Stimulated activated CD4-positive, alpha-beta T cell treated with anti-CD3 and anti-CD28 coated beads, TNF-alpha, amount 100 ng/mL, for 48 hours (primary cell): ENCODE data around the gene UCHL1.
"Not testable (repeated sequence)": the region's sequence is repeated elsewhere in the genome, so short reads cannot be mapped to it uniquely, and the experiment has no call there.

Source experiments
- DNase-seq, 3 donors: peaks; one replicate each; pipeline ENCODE4 v3.0.0-alpha.2; 2020; ENCODE audit warnings: low read depth in 3 of 3

Gene UCHL1

DNA sequence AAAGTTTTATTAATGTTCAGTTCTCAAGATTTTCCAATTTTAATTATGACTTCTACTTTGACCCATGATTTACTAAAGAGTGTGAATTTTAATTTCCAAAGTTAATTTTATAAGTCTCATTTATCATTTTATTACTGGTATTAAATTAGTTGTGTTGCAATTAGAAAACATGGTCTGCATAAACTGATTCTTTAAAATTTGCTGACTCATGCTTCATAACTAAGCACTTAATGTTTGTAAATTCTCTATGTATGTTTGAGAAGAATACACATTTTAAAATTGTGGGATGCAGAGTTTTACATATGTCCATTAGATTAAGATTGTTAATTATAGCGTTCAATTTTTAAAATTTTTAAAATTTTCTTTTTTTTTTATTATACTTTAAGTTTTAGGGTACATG lies 20.2 kb upstream of the UCHL1 start:
- no peak for DNase-seq

- no peak for DNase-seq
Observed at GRCh38 chr4:41241919-41242318, 14.8 kb upstream of the UCHL1 start.

GRCh38 chr4:41245983-41246382 lies 10.7 kb upstream of the UCHL1 start:
- DNase-seq: no peak

DNA sequence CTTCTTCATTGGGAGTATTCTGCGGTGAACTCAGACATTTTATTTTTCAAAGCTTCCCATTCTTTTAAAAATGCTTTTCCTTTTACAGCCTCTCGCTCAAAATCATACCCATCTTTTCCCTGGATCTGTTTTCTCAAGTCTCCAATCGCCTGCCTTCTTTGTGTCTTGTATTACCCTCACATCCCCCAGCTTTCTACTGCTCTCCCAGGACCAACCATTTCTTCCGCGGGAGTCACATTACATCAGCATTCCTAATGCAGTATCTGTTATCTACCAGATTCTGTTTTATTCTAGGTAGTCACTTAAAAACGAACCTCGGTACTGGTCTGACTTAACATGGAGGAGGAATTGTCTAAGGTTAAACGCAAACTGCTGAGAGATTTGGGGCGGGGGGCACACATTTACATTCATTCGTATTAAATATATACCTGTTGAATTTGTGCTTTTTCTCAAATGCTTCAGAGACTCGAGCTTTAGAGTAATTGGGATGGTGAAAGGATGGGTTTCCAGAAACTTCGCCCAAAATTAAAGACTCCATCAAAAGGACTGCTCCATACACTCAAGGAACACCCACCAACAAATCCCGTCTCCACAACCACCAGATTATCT lies 493 bp upstream of the UCHL1 start:
- no peak for DNase-seq

DNA sequence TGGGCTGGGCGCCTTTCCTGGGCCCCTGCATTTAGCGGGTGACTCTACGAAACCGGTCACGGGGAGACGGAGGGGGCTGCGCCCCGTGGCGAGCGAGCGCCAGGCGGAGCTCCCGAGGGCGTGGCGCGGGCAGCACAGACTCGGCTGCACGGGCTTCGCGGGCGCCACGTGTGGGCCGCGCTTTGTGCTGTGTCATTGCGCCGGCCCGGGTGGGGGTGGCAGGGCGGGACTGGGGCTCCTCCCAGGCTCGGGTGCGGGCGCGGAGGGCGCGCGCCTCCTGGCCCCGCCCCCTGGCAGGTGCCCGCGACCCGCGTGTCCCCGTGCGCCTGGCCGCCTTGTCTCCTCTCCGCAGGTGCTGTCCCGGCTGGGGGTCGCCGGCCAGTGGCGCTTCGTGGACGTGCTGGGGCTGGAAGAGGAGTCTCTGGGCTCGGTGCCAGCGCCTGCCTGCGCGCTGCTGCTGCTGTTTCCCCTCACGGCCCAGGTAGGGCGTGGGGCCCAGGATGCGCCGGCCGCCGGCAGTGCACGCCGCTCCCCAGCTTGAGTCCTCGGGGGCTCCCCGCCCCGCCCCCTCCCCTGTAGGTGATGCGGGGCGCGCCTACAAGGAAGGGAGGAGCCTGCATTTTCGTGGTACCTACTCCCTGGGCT lies 651 bp downstream of the UCHL1 start:
- peak in 1 of 3 donors; percentile 20 for DNase-seq

DNA sequence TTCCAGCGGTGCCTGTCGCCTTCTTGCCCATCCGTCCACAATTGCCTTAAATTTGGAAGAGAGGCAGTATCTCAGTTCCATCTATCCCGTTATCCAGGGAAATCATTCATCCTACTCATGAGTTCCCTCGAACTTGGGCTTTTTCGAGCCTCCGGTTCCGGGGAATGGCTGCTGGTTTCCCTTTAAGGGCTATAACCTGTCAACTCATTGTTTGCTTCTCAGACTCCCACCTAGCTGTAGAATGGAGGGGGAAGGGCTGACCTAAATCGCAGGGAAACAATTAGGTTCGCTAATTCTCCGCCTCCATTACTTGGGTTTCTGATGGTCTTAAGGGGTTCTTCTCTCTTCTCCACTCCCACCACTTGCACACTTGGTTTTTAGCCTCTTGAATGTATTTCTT lies 1.2 kb downstream of the UCHL1 start:
- no peak for DNase-seq

DNA sequence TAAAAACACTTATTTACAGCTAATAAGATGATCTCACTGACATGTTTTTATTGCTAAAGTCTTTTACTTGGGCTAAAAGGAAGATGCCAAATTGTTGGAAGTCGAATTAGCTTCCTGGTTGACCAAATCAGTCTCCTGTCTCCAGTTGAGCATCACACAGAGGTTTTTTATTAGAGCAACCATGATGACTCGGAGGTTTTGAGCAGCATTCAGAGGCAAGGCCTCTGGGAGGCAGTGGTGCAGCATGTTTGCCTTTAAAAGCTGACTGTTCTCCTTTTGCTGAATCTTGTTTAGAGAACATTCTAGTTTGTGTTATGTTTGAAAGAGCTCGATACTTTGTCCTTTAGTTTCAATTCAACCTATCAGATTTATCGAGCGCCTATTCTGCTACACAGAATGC lies 2.1 kb downstream of the UCHL1 start:
- no peak for DNase-seq

DNA sequence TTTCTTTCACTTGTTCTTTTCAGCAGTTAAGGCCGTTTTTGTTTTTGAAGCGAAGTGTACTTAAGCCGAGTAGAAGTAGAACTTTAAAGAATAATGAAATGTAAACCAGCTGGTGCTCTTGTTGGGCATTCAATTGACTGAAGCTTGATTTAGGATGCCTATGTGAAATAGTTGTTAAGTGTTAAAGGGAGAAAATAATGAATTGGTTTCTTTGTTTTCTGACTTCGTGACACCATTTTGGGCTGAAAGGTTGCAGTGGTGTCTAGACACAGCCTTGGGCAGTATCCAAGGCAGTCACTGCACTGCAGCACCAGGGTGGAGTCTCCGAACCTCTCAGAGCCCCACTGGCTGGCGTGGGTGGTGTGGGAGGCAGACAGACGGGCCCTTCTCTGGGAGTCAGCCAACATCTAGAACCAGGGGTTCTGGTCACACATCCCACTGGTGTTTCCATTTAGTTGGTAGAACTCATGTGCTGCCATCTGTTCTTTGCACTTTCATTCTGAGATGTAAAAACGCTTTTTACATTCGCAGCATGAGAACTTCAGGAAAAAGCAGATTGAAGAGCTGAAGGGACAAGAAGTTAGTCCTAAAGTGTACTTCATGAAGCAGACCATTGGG lies 3.5 kb downstream of the UCHL1 start:
- no peak for DNase-seq

GRCh38 chr4:41262198-41262597 lies 5.5 kb downstream of the UCHL1 start:
- no peak for DNase-seq

- DNase-seq: no peak
Observed at GRCh38 chr4:41264212-41264611, 7.5 kb downstream of the UCHL1 start.

GRCh38 chr4:41267997-41268396 lies 11.3 kb downstream of the UCHL1 start:
- DNase-seq: no peak

GRCh38 chr4:41268721-41269517 lies 12.2 kb downstream of the UCHL1 start:
- no peak for DNase-seq

- DNase-seq: no peak
Observed at GRCh38 chr4:41269682-41270081, 13.0 kb downstream of the UCHL1 start.

DNA sequence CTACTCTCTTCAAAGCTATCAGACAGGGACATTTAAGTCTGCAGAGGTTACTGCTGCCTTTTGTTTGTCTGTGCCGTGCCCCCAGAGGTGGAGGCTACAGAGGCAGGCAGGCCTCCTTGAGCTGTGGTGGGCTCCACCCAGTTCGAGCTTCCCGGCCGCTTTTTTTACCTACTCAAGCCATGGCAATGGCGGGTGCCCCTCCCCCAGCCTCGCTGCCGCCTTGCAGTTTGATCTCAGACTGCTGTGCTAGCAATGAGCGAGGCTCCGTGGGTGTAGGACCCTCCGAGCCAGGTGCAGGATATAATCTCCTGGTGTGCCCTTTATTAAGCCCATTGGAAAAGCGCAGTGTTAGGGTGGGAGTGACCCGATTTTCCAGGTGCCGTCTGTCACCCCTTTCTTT lies 19.2 kb downstream of the UCHL1 start:
- DNase-seq: not testable (repeated sequence)

GRCh38 chr4:41280010-41280409 lies 23.3 kb downstream of the UCHL1 start:
- DNase-seq: no peak

DNA sequence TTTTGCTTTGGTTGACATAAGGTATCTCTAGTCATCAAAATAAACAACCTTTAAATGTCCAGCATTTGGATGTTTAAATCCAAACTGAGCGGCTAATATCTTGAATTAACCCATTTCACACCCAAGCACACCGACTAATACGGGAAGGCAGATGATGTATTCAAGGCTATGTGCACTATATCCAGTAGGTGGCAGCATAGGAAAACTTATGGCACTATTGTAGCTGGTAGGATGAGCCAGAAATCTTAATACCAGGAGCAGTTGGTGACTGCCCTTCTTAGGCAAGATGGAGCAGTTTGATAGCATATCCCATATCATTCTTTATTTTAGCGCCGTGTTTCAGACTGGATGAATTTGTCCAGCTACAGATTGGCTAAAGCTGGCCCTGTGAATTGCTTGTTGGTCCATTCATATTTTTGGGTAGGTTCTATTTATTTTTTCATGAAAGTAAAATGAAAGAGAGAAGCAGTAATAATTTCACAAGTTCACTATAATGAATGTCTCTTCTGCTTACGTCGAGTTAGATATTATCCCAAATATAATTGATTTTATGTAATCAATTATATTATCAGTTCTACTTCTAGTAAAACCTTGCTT lies 24.4 kb downstream of the UCHL1 start:
- DNase-seq: peak in 2 of 3 donors; percentile 14 to 17

- no peak for DNase-seq
Observed at GRCh38 chr4:41282366-41282765, 25.6 kb downstream of the UCHL1 start.

DNA sequence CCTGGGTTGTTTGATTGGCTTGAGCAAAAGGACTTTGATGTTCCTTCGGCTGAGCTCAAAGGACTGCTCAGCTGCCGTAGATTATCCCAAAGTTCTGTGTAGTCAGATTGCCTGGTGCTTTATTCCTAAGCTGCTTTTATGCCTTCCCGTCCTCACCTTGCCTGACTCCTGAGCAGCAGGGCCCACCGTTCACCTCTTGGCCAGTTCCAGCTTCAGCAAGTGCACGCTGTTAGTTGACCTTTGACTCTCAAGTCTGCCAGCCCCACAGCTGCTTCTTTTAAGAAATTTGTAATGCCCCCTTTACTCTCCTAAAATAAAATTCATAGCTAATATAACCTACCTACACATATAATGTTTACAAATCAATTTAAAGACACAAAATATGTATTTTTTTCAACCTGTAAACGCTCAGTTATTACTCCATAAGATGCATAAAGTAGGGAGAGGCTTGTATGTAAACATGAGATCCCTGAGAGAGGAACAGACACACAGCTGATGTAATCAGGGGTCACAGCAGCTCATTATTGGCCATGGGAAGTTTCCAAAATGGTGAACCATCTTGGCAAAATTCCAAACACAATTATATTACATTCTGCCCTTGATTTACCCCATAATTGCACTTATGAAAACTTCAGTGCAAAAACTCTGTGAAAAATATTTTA lies 28.6 kb downstream of the UCHL1 start:
- DNase-seq: no peak

DNA sequence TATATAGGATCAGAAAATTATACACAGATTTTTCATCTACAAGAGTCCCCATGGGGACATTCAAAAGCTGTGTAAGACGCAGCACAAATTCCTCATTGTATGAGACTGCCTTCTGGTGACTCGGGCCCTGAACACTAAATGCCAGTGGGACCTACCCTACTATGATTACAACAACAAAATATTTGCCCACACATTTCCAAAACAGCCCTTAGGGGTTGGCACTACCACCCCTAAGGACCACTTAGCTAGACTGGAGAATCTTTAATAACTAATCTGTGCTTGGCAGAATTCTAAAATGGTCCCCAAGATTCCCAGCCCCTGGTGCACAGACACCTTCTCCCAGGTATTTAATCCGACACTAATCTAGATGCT lies 29.1 kb downstream of the UCHL1 start:
- no peak for DNase-seq

- DNase-seq: no peak
Observed at GRCh38 chr4:41287005-41287404, 30.3 kb downstream of the UCHL1 start.

DNA sequence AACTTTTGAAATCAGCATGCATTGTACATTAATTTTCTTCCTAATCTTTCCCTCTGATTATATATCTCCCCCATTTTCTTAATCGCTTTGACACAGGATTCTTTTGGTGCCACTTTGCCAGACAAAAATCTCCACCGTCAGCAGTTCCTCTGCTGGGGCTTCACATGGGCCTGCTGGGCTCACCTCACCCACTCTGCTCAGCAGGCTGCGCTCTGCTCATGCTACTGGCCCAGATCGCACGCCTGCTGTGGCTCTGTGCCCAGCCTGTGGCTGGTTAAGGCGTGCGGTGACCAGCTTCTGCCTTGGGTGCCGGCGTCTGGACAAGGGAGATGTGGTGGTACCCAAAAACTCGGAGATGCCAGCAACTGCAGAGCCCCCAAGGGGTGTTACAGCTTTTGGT lies 31.1 kb downstream of the UCHL1 start:
- no peak for DNase-seq

GRCh38 chr4:41288254-41288653 lies 31.5 kb downstream of the UCHL1 start:
- DNase-seq: no peak
